H1 (cell line): ENCODE results near the gene LCLAT1. TPM values are rescaled to one million over a fixed set of nuclear protein-coding genes. Genes with fewer than 3 reads are reported as not detected.

Experiments
- CTCF ChIA-PET: fragments of 300-600 bp; sonication (Branson Sonifier 250); formaldehyde crosslinking; loops from one replicate; lab custom pipeline; 2021; ENCODE audit not compliant: partially characterized antibody; lab: Charles Lee
- POLR2A ChIA-PET: fragments of 300-600 bp; sonication (Branson Sonifier 250); formaldehyde crosslinking; loops from one replicate; lab custom pipeline; 2021; ENCODE audit warnings: inconsistent platforms; ENCODE audit not compliant: partially characterized antibody; lab: Charles Lee
- DNase-seq, 2 experiments: peaks; one replicate each; pipeline versions ENCODE4 v3.0.0 to v3.0.0-alpha.2; 2010 to 2022; ENCODE audit warnings: low spot score in 2 of 2, low read depth in 1 of 2, mixed read lengths in 1 of 2
- FAIRE-seq: peaks from 2 replicates; lab custom pipeline; 2011; peaks lifted over from hg19 to GRCh38; lab: Jason Lieb, UNC
- H2AFZ ChIP-seq: 2 replicates; pipeline ENCODE4 v1.8.1; 2012; ENCODE audit warnings: low read length, inconsistent platforms
- H2AK5ac ChIP-seq: 2 replicates; pipeline ENCODE4 v1.6.1; 2013; ENCODE audit warnings: low read depth, low read length
- H2BK120ac ChIP-seq: replicated peaks from 2 replicates; pipeline ENCODE3; 2013; ENCODE audit warnings: low read depth, low read length, inconsistent platforms
- H2BK12ac ChIP-seq: 2 replicates; pipeline ENCODE4 v1.6.1; 2013; ENCODE audit warnings: low read depth, low read length
- H2BK15ac ChIP-seq: 2 replicates; pipeline ENCODE4 v1.6.1; 2013; ENCODE audit warnings: low read length
- H2BK20ac ChIP-seq: 2 replicates; pipeline ENCODE4 v1.6.1; 2013; ENCODE audit warnings: low read length
- H2BK5ac ChIP-seq: 2 replicates; pipeline ENCODE4 v1.6.1; 2013; ENCODE audit warnings: low read depth, low read length
- H3K14ac ChIP-seq: 2 replicates; pipeline ENCODE4 v1.6.1; 2013; ENCODE audit warnings: inconsistent platforms; ENCODE audit not compliant: insufficient read length
- H3K18ac ChIP-seq: 2 replicates; pipeline ENCODE4 v1.6.1; 2013; ENCODE audit warnings: low read length; ENCODE audit errors: extremely low read depth
- H3K23ac ChIP-seq: 2 replicates; pipeline ENCODE4 v1.6.1; 2013; ENCODE audit warnings: inconsistent platforms; ENCODE audit not compliant: insufficient read length
- H3K23me2 ChIP-seq: 2 replicates; pipeline ENCODE4 v1.6.1; 2013; ENCODE audit warnings: low read depth, low read length
- H3K27ac ChIP-seq: 2 replicates; pipeline ENCODE4 v1.6.1; 2011; ENCODE audit warnings: low read depth, low read length, inconsistent platforms
- H3K27me3 ChIP-seq, 4 experiments: replicated peaks in 1 of 4; 1 replicate in 1 of 4; 2 replicates in 3 of 4; pipeline versions ENCODE4 v1.6.1 to v1.8.1; 2011 to 2013; ENCODE audit warnings: low read length in 3 of 4, mild to moderate bottlenecking in 3 of 4, inconsistent platforms in 2 of 4, mixed read lengths in 2 of 4, moderate library complexity in 1 of 4; ENCODE audit not compliant: control insufficient read depth in 3 of 4, insufficient read depth in 3 of 4; ENCODE audit errors: extremely low read depth in 1 of 4
- H3K36me3 ChIP-seq, 4 experiments: 2 replicates each; pipeline versions ENCODE4 v1.6.1 to v1.8.1; 2011 to 2013; ENCODE audit warnings: mild to moderate bottlenecking in 4 of 4, low read length in 3 of 4, moderate library complexity in 2 of 4, control low read depth in 1 of 4, inconsistent platforms in 1 of 4; ENCODE audit not compliant: insufficient read depth in 4 of 4, control insufficient read depth in 2 of 4
- H3K4ac ChIP-seq: replicated peaks from 2 replicates; pipeline ENCODE3; 2013; ENCODE audit warnings: low read length, low read depth, mixed read lengths, inconsistent platforms; ENCODE audit not compliant: insufficient read length
- H3K4me1 ChIP-seq, 4 experiments: replicated peaks in 1 of 4; 1 replicate in 1 of 4; 2 replicates in 3 of 4; pipeline versions ENCODE4 v1.6.1 to v1.8.1; 2011 to 2013; ENCODE audit warnings: low read length in 3 of 4, inconsistent platforms in 2 of 4, mixed read lengths in 1 of 4; ENCODE audit not compliant: insufficient read depth in 4 of 4, control insufficient read depth in 3 of 4
- H3K4me2 ChIP-seq, 2 experiments: 2 replicates each; pipeline versions ENCODE4 v1.6.1 to v1.8.1; 2011 to 2013; ENCODE audit warnings: low read depth in 2 of 2, low read length in 2 of 2, control low read depth in 1 of 2, inconsistent platforms in 1 of 2, mild to moderate bottlenecking in 1 of 2; ENCODE audit not compliant: insufficient read depth in 1 of 2
- H3K4me3 ChIP-seq, 4 experiments: fragments of 200-600, 300-600 bp in 1 of 4; sonication (generic), shearing (Covaris generic), sonication (Bioruptor Twin) in 1 of 4; 2 replicates each; pipeline versions ENCODE4 v1.5.1 to v1.8.1; 2011 to 2016; ENCODE audit warnings: low read length in 4 of 4, low read depth in 3 of 4, control low read depth in 2 of 4, inconsistent platforms in 2 of 4, mild to moderate bottlenecking in 2 of 4, mixed read lengths in 1 of 4, moderate library complexity in 1 of 4; ENCODE audit not compliant: insufficient read depth in 2 of 4; ENCODE audit errors: extremely low read depth in 1 of 4
- H3K56ac ChIP-seq: replicated peaks from 2 replicates; pipeline ENCODE3; 2013; ENCODE audit warnings: low read depth, mild to moderate bottlenecking, mixed read lengths, low read length, inconsistent platforms; ENCODE audit not compliant: insufficient read length
- H3K79me1 ChIP-seq: 2 replicates; pipeline ENCODE4 v1.6.1; 2013; ENCODE audit warnings: low read depth, low read length, control low read depth
- H3K79me2 ChIP-seq, 2 experiments: 2 replicates each; pipeline versions ENCODE4 v1.6.1 to v1.8.1; 2012 to 2013; ENCODE audit warnings: low read length in 2 of 2, mild to moderate bottlenecking in 2 of 2, inconsistent platforms in 1 of 2; ENCODE audit not compliant: insufficient read depth in 2 of 2, control insufficient read depth in 1 of 2
- H3K9ac ChIP-seq, 4 experiments: replicated peaks in 1 of 4; 1 replicate in 1 of 4; 2 replicates in 3 of 4; pipeline versions ENCODE4 v1.6.1 to v1.8.1; 2011 to 2013; ENCODE audit warnings: low read depth in 3 of 4, low read length in 3 of 4, control low read depth in 2 of 4, mild to moderate bottlenecking in 2 of 4, moderate library complexity in 2 of 4, inconsistent platforms in 1 of 4; ENCODE audit errors: extremely low read depth in 1 of 4
- H3K9me3 ChIP-seq, 2 experiments: 2 replicates each; pipeline versions ENCODE4 v1.6.1 to v1.8.1; 2012 to 2013; ENCODE audit warnings: mild to moderate bottlenecking in 2 of 2, moderate library complexity in 2 of 2, control low read depth in 1 of 2, inconsistent platforms in 1 of 2, low read depth in 1 of 2, low read length in 1 of 2, mixed read lengths in 1 of 2; ENCODE audit not compliant: insufficient read depth in 2 of 2
- H4K20me1 ChIP-seq, 2 experiments: replicated peaks in 1 of 2; 2 replicates each; pipeline versions ENCODE3 to v1.8.1; 2011 to 2013; ENCODE audit warnings: inconsistent platforms in 2 of 2, low read length in 2 of 2, mild to moderate bottlenecking in 1 of 2; ENCODE audit not compliant: insufficient read depth in 2 of 2, control insufficient read depth in 1 of 2
- H4K5ac ChIP-seq: 2 replicates; pipeline ENCODE4 v1.6.1; 2013; ENCODE audit warnings: low read length, low read depth, mixed read lengths, inconsistent platforms; ENCODE audit not compliant: insufficient read length
- H4K8ac ChIP-seq: 2 replicates; pipeline ENCODE4 v1.8.0; 2013; ENCODE audit warnings: mild to moderate bottlenecking, moderate library complexity, low read length, inconsistent platforms; ENCODE audit not compliant: insufficient read depth; ENCODE audit errors: extremely low read depth
- H4K91ac ChIP-seq: replicated peaks from 2 replicates; pipeline ENCODE3; 2013; ENCODE audit warnings: low read length, mixed read lengths, inconsistent platforms; ENCODE audit not compliant: insufficient read length
- CHD1 ChIP-seq: IDR thresholded peaks from 2 replicates; pipeline ENCODE4 v1.6.1; 2012; ENCODE audit warnings: low read depth, low read length, improper control_type of control experiment
- WGBS, 2 experiments: shearing (Covaris generic) in 1 of 2; methylation state at CpG; one replicate each; pipeline versions ENCODE4 v1.1.6 to v1.1.7; 2013 to 2015; ENCODE audit warnings: low lambda C conversion rate in 2 of 2, mixed read lengths in 2 of 2, inconsistent platforms in 1 of 2, low coverage in 1 of 2, missing lambda C conversion rate in 1 of 2; ENCODE audit not compliant: insufficient replicate concordance in 2 of 2, insufficient coverage in 1 of 2, insufficient read length in 1 of 2; ENCODE audit errors: extremely low coverage in 1 of 2, missing lambda C conversion rate in 1 of 2; 5-methylcytosine and 5-hydroxymethylcytosine counted together
- polyA plus RNA-seq, 7 experiments: library from polyadenylated mRNA; depleted of rRNA in 3 of 7; stranded (reverse) in 5 of 7; unstranded in 2 of 7; fragments of >200 nt in 5 of 7; fragments of 200-250 nt in 2 of 7; gene quantifications; 1 replicate in 5 of 7; 2 replicates in 1 of 7; 4 replicates in 1 of 7; pipeline versions ENCODE4 v1.2.1 to v1.2.3, GENCODE V29; 2011 to 2013; ENCODE audit warnings: missing spikeins in 2 of 7, mixed read lengths in 2 of 7
- total RNA-seq: library from RNA; stranded (reverse); fragmentation: NEBNext Ultra II Directional; extraction: Animal tissue kit (Norgen Biotek cat#: 25700); gene quantifications from 2 replicates; pipeline ENCODE4 v1.2.1, GENCODE V29; 2021

Gene LCLAT1
- total and polyA plus RNA-seq, 2 of the 8 experiments (the other 6 are each of a cell fraction or from before 2014, with no cell fraction given), result 7.6 to 22.0 TPM

- H3K14ac ChIP-seq, result no peak overlapping the region
- H3K18ac ChIP-seq, result no peak overlapping the region
- no peak overlapping the region for H4K8ac ChIP-seq
- no peaks in the 10 kb centered on the region for H3K23me2 ChIP-seq
- ChIA-PET CTCF (no interaction called here), POLR2A (interaction anchor here (2.6 kb wide), 1 partner anchor 11 kb away, joined by 7 read pairs; no protein-coding TSS in a partner anchor)
- no peak overlapping the region for H2BK12ac ChIP-seq
- H3K36me3 ChIP-seq, result no peaks in the 10 kb centered on the region; a peak in 1 of 8 replicates
- no peak overlapping the region for H4K91ac ChIP-seq
- H2BK5ac ChIP-seq, result no peak overlapping the region
- H4K20me1 ChIP-seq, result no peaks in the 10 kb centered on the region
- H3K79me2 ChIP-seq, result no peaks in the 10 kb centered on the region
- H3K27ac ChIP-seq, result no peak overlapping the region
- H3K4me1 ChIP-seq, result peaks cover 0 to 3% (median 0%) of the 10 kb centered on the region in 4 experiments; a peak in 1 of 7 replicates
- H3K4me2 ChIP-seq, result no peak overlapping the region
- no peak overlapping the region for H2BK20ac ChIP-seq
- no peak overlapping the region for H3K4ac ChIP-seq
- no peak overlapping the region for H2AK5ac ChIP-seq
- H2AFZ ChIP-seq, result no peak overlapping the region
- no peak for TF ChIP-seq CHD1
- no peak overlapping the region for H3K23ac ChIP-seq
- H2BK15ac ChIP-seq, result no peak overlapping the region
- no peak overlapping the region for H3K56ac ChIP-seq
- no peak overlapping the region for H3K9ac ChIP-seq
- no peak overlapping the region for H3K4me3 ChIP-seq
- H3K27me3 ChIP-seq, result no peaks in the 10 kb centered on the region
- no peak for DNase-seq
- H3K79me1 ChIP-seq, result no peaks in the 10 kb centered on the region
- no peak overlapping the region for H2BK120ac ChIP-seq
- no peaks in the 10 kb centered on the region for H3K9me3 ChIP-seq
- 93% methylated on average over 4 of the region's 4 CpGs; no CpG with 5 or more reads in 1 of the 2 experiments for WGBS, 2 experiments
- H4K5ac ChIP-seq, result no peak overlapping the region
- FAIRE-seq, result no peak
These were observed 186.0 kb downstream of the LCLAT1 start for GRCh38 chr2:30633039-30633438.
